Testis (tissue), 2 donors: ENCODE measurements around the gene AFAP1L2.

Source experiments
- CTCF ChIP-seq, 3 experiments: fragments of 450-650 bp in 2 of 3; fragments of 200-600 bp in 1 of 3; sonication (generic) in 1 of 3; IDR thresholded peaks; one replicate each; pipeline ENCODE4 v1.5.1; 2016 to 2019; ENCODE audit warnings: antibody characterized with exemption in 3 of 3, mild to moderate bottlenecking in 2 of 3, moderate library complexity in 1 of 3
- POLR2A ChIP-seq: fragments of 450-650 bp; IDR thresholded peaks from one replicate; pipeline ENCODE4 v1.6.1; 2017; ENCODE audit warnings: antibody characterized with exemption, mild to moderate bottlenecking, moderate library complexity

DNA sequence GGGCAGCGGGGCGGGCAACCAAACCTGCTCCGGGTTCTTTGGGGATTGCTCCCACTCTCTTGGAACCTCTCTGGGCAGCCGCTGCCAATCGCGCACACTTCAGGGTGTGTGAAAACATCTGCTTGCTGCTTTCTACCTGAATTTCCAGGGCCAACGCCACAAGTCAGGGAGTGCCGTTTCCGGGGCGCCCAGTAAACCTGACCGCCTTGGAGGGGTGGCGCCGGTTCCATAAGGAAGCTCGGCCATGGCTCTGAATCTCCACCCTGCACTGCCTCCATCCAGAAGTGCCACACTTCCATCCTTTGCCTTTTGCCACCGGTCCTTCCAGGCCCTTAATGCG, 679 bp upstream of the AFAP1L2 start:
- TF ChIP-seq POLR2A = no peak
- no peak for TF ChIP-seq CTCF (IDR thresholded peaks at IDR 0.05)
